Stimulated activated naive CD4-positive, alpha-beta T cell treated with Interleukin-2 at 50 U/mL for 16 hours (primary cell): ENCODE measurements around the gene ARHGAP15.

Experiments used
- DNase-seq: peaks from one replicate; lab custom pipeline; 2025; lab: John Stamatoyannopoulos, UW

ARHGAP15 gene

DNA sequence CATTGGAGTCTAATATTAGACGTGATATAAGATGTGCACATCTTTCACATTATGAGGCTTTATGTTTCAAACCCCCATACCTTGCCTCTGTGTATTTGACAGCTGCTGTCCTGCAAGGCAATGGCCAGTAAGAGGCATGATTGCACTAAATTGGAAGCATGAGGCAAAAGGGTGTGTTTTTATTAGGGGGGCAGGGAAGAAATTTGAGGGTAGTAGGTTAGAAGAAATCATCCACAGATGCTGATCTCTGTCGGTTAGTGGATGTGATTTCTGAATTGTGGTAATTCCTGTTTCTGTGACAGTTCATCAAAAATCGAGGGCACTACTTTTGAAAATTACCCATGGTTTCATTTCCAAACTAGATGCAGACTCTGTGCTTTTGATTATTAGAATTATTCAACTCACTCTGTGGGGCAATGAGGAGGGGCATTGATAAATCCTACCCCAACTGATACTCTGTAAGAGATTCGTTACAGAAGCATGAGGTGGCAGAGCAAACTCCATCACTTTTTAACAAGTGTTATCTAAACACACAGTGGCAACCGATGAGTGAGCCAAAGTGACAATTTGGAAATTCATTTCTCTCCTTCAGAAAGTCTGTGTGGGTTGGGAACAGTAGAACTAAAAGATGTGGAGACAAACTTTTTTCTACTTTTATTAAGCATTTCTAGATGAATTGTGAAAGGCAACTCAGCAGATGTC, 453.0 kb downstream of the ARHGAP15 start:
- no peak for DNase-seq

DNA sequence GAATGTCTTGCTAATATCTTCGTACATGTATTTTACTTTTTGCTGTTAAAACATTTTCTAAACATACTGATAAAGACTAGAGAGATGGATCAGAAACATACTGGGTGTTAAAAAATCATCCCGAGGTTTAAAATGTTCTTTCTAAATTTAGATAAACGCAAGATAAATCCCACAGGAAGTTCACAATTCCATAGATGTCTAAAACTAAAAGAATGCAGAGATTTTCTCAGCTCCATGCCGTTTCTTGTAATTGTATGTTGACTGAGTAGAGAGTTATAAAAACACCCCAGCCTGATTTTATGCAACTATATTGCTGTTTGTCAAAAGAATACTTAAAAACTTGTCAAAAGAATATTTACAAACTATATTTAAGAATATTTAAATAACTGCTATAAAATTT, 455.7 kb downstream of the ARHGAP15 start:
- no peak for DNase-seq

DNA sequence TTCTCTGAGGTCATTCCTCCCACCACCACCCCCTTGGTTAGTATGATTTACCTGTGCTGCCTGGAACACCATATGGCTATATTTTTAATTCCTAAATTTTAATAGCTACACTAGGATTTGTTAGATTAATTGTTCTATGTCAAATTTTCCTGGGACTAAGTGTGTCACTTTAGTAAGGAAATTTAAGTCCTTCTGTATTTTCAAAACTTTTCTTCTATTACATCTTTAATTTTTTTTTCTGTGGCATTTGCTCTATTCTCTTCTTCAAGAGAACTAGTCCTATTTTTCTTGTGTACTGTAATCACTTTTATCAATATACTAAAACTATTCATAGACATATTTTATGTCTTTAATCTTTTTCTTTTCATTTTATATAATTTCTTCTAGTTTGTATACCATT, 456.9 kb downstream of the ARHGAP15 start:
- no peak for DNase-seq

DNA sequence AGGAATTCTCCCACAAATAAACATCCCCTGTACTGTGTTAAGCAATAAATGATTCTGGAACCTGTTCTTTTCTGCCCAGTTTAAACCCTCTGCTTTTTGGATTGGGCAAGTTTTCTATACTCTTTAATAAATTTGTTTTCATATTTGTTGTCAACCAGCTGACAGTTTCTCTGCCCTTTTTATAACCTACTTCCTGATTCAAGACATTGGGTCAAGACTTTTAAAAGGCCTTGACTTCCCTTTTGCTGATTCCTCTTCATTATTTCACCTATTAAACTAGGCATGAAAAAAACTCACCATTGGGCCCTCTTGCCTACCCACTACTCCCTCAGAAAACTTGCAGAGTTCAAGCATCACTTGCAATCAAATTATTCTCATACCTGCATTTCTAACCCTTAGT, 459.5 kb downstream of the ARHGAP15 start:
- DNase-seq: no peak

DNA sequence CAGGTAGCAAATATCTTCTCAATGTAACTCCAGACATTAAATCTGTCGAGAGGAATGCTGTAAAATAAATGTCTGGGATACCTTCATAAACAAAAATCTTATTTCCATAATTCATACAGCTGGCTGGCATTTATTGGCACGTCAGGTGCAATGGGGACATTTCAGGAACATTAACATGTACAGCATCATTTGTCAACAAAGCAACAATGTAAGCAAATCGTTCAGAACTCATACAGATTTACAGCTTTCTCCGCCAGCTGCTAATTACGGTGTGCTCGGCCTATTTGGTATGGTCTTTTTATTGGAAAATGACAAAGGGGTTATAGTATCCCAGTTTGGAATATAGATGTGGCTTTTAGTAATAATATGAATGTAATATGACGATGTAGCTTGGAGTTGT, 464.9 kb downstream of the ARHGAP15 start:
- no peak for DNase-seq

DNA sequence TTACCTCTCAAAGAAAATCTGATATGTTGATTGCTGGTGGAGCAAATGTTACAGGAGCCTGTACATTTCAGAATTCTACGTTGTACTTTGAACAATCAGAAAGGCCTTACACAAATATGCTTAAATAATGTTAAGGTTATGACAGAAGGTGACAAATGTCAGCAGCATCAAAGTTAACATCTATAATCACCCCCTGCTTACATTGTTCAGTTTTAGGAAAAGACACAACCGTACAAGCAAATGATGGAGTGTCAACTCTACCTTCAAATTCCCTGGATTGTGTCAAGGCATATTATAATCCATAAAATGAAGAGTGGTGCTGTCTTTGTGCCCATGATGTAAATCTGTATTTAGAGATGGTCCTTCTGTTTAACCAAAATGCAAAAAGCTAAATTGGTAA, 465.5 kb downstream of the ARHGAP15 start:
- no peak for DNase-seq

DNA sequence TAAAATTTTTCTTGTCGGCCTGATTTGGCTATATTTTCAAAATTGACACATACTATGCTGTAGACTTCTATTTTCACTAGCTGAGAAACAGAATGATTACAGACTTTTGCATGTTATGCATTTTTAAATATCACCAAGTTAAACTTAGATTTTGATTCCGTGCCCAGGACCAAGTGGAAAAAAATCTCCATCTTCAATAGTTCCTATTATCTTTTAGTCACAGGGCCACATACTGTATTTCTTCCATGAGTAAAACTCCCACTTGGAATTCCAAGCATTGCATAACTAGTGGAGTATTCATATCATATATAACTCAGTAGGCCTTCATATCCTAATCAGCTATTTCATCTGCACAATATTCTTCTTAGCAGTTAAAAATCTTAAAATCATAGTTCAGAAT, 470.9 kb downstream of the ARHGAP15 start:
- no peak for DNase-seq

DNA sequence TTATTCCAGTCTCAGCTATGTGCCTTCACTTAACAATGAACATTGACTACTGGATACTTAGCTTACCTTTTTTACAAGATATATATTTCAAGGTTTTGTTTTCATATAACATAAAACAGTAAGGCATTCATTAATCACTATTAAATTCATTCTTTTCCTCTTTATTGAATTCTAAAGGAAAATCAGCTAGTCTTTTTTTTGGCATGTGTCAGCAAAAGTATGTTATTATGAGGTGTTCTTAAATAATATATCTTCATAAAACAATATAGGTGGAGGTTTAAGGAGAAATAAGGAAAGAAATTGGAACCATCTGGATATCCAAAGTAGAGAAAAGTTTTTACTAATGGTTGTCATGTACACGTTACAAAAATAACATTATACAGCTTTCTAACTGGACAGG, 472.6 kb downstream of the ARHGAP15 start:
- DNase-seq: no peak

DNA sequence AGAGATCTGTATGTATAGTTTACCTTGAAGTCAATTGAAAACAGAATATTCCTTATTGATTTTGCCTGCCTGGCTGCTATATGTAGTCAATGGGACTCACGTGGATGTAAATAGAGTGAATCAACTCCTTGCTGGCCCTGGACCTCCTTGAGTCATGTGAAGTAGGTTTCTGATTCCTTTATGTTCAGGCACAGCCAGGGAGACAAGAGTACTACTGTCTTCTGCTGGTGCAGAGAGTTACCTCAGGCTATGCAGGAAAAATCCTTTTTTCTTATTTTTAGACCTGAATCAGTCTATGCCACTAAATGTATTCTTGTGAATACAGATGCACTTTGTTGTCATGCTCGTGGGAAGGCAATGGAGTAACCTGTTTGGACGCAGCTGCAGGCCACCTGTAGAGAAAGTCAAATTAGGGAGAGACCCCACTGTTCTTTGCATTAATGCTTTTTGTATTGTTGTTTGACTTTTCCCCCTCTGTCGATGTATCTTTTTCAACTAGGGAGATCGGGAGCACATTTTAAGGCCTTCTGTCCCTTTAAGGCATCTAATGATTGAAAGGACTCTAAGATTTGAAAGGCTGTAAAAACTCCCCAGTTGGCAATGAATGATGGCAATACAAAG, 473.9 kb downstream of the ARHGAP15 start:
- no peak for DNase-seq

DNA sequence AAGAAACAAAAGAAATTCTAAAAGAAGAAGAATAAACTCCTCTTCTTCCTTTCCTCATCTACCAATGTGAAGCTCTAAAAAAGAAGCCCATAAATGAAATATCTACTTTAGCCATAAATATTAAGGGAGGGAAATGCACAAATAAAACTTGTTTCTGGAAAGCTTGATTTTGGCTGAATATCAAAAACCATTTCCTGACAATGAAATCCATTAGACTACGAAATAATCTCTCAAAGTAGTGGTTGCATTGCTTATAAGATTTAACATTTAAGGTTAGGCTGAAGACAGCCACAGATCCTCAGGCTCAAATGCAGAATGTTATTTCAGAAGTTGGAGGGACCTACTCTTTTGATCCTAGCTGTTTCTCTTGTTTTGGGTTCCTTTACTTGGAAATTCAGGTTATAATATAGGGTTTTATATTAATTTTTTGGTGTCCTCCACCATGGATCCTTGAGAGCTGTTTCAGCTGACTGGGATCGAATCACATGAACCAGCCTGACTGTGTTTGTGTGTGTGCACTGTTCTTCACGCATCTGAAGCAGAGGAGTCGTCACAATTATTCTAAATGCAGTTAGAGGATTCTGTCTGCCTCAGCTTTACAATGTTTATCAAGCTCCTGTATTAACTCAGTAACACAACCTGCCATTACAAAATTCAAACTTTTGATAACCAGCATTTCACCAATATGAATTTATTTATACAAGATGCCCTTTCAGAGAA, 474.8 kb downstream of the ARHGAP15 start:
- DNase-seq: no peak

DNA sequence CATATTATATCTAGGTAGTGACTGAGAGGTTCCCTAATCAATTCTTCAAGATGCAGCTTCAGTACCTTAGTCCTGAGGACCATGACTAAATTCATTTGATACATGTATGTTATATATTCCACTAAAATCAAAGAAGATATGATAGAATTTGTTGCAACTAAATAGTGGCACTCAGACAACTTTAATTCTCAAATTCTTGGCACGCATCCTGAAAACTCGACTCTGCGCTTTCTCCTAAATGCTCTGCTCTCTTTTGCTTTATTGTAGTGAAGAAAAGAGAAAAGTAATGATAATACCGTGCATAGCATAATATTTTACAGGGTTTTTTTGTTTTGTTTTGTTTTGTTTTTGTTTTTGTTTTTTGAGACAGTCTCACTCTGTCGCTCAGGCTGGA, 475.3 kb downstream of the ARHGAP15 start:
- no peak for DNase-seq

DNA sequence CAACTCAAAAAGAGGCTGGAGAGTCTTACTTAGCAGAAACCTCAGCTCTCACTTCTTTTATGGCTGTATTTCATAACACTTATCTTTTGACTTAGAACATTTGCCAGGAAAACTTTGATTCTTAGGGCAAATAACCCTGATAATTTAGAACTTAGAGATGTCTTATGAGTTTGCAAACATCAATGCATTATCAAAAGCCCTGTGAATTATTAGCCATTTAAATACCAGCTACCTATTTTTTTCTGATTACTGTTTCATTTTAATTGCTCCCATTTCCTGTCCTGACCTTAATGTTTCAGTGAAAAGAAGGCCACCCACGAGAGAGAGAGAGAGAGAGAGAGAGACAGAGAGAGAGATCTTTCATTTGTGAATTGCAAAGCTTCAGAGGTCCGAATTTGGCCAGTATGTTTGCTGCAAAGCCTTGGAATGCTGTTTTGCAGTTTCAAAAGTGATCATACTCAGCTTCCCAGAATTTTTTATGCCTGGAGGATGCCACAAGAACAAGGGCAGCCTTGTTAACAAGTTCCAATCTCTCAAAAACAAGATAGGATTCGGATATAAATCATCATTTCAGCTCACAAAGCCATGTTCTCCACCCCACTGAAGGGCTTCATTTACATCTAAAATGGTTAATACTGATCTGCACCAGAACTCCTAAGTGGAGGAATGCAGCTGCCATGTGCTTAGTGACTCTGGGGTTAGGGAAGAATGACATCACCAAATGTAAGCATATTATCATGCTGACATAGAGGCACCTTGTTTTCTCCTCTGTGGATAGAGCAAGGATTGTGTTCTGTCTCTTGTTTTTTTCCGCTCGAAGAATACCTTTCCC, 478.2 kb downstream of the ARHGAP15 start:
- DNase-seq: no peak

DNA sequence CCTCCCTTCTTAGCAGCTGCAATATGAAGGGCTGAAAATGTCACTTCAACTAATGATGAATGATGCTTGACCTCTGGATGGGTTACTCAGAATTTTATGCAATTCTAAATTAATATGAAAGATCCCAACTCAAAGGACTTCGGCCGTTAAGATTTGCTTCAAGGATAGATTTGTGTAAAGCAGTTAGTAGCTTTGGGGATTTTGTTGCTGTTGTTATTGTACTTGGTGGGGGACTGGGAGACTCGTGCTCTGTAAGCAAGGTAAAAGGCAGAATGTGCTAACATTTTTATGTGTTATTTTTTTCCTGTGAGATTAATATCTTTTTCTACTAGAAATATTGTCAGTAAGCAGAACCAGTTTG, 478.8 kb downstream of the ARHGAP15 start:
- DNase-seq: no peak

DNA sequence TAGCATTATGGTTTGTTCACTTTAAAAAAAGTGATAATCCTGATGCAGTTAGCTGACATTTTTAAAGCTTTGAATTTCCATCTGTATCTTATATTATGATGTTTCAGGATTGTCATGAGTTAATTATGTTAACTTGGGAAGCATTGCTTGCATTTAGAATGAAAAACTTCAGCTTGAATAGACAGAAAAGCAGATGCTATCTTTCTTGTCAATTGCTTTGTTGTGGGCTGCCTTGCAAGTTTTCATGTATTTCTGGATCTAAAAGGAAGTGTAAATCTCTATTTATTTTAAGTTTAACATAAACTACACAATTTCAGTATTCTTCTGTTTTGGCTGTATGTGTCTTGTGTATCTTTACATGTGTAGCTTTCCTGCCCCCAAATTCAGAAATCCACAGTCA, 479.5 kb downstream of the ARHGAP15 start:
- DNase-seq: no peak

DNA sequence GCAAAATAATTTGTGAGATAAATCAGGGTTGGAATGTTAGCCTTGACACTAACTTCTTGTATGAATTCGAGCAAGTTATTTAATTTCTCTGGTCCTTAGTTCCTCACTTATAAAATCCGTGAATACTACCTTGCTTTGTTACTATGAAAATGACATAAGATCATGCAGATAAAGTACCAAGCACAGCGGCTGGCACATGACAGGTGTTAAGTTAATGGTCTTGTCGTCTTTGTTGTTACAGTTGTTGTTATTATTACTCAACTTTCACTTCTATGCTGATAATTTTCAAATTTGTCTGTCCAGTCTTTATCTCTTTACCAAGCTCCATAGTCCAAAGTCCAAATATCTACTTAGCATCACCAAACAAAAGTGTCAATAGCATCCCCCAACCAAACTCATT, 482.1 kb downstream of the ARHGAP15 start:
- DNase-seq: no peak

DNA sequence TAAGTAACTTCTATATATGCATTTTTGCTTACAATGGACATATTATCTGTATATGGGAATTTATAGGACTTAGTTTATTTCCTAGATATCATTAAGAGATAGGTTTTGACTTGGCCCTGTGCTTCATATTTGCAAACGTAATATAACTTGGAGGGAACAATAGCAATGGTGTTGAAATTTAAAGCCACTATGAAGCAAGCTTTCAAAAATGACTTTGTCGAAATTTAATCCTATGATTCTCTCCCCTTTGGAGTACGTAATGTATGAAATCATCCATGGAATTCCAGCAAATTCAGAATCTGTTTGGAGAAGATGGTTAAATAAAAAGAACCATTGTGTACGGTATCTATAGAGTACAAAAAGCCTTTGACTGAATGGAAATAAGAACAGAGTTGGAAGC, 486.3 kb downstream of the ARHGAP15 start:
- DNase-seq: no peak

DNA sequence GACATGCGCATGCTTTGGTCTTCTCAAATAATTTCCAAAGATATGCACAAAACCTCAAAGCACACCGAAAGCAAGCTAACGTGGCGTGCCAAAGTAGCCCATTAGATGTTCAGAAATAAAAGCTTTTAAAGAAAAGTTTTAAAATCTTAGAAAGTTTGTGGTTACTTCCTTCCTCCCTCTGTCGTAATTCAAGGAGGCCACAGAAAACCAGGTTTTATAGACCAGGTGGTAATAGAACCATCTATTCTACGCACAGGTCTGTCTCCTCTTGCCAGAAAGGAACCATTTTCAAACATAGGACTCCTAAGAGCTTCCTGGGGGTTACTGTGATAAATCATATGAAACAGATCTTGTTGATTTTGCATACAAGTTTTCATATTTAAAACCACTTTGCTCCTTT, 487.2 kb downstream of the ARHGAP15 start:
- no peak for DNase-seq

DNA sequence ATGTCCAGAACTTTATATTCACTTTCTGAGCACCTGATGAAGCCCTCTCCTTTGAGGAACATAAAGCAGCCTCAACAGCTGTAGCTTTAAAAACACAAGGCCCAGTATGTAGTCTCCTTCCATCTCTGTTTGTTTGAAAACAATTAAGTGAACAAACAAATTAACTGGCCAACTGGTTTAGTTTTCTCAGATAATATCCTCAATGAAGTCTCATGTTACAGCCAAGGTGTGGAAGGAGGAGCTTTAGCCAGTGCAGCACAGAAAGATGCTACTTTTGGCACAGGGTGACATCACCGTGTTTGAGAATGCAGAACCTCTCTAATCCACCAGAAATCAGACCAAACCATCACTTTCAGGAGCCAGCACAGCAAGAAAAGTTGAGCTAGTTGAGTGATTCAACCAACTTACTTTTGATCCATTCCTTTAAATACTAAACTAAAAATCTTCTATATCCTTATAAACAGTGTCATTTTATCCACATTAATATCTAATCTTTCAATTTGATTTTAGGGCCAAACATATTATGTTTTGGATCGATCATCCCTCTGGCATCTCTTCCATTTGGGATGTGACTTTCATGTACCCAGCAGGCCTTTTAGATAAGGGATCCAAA, 488.7 kb downstream of the ARHGAP15 start:
- DNase-seq: no peak

DNA sequence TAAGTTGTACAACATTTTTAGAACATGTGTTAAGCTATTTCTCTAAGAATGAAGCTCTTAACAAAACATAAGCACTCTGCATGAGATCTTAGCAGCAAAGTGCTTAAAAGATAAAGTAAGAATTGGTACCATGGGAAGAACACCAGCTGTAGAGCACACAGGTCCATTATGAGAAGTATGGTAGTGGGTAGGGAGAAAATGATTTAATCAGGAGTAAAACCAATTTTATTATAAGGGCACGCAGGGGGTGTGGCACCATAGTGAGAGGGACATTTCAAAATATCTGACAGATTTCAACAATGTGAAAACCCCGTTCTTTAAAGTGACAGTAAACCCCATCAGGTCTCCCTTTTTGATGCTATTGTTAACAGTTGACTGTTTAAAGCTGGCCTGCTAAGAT, 492.9 kb downstream of the ARHGAP15 start:
- DNase-seq: no peak

DNA sequence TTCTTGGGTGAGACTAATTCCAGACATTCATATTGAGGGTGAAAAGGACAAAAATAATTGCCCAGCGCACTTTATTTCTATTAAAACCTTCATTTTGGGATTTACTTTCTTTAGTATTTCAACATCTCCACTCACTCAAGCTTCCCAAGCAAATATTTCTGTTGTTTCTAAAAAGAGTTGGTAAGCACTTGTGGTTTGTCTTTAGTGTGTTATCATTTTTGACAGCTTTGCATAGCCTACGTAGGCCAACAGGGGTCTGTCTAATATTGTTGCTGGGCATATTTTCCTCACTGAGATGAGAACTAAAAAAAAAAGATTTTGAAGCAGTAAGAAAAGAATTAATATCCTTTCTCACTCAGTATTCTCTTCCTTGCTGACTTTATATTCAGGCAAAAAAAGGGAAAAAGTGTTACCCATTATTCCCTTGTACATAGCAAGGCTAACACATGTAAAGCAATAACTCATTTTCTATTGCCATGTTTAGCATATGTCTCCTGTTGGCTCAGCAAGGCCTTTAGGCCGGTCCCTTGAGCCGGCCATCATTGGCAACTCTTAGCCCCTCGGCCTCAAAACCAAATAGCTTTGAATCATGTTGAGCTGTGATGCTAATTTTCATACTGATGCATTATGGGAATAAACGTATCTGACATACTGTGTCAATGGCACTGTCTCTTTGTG, 494.2 kb downstream of the ARHGAP15 start:
- no peak for DNase-seq

DNA sequence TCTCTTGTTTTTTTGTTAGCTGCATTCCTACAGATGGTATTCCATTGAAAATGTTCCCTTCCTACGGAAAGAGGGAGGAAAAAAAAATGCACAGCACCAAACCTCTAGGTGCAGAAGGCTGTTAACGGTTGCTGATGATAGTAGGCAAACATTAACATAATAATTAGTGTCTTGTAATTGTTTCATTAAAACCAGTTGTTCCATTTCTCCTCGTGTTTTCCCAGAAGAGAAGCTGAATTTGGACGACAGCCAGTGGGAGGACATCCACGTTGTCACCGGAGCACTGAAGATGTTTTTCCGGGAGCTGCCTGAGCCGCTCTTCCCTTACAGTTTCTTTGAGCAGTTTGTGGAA, 494.7 kb downstream of the ARHGAP15 start:
- no peak for DNase-seq

DNA sequence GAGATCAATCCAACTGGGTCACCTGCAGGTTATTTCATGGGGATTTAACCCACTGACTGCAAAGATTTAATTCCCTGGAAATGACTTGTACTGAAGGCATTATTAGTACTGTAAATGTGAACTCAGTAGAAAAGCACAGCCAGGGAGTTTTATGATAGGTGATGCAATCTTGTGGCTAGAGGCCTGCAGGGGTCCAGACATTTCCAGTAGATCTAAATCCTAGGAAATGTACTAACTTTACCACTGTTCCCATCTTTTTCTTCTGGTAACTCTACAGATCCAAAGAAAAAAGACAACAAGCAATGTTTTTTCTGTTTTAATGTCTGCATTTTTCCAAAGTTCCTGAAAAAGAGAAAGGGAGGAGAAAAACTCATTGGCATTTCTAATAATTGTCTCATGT, 500.1 kb downstream of the ARHGAP15 start:
- DNase-seq: no peak
